Activated T-cell treated with anti-CD3 and anti-CD28 coated beads, Interleukin-2, amount 50 U/mL, for 48 hours (primary cell): ENCODE results near the gene ESPNL.

Source experiments
- DNase-seq, 2 experiments: peaks; one replicate each; pipeline ENCODE4 v3.0.0-alpha.2; 2020

The ESPNL gene

DNA sequence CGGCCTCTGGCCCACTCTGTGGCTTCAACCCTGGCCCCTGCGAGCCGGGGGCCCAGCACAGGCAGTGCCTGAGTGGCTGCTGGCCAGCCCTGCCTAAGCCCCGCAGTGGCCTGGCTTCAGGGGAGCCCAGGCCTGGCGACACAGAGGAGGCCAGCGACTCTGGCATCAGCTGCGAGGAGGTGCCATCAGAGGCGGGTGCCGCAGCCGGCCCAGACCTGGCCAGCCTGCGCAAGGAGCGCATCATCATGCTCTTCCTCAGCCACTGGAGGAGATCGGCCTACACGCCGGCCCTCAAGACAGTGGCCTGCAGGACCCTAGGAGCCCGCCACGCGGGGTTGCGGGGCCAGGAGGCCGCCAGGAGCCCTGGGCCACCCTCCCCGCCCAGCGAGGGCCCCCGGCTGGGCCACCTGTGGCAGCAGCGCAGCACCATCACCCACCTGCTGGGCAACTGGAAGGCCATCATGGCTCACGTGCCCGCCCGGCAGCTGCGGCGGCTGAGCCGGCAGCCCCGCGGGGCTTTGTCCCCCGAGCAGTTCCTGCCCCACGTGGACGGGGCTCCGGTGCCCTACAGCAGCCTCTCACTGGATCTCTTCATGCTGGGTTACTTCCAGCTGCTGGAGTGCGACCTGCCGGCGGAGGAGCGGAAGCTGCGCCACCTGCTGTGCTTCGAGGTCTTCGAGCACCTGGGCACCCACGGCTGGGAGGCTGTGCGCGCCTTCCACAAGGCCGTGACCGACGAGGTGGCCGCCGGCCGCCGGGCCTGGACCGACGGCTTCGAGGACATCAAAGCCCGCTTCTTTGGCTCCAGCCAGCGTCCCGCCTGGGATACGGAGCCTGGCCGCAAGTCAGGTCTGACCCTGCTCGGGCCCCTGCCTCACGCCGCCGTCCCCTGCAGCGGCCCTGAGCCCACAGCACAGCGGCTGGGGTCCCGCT lies 30.8 kb downstream of the ESPNL start:
- DNase-seq, result no peak

DNA sequence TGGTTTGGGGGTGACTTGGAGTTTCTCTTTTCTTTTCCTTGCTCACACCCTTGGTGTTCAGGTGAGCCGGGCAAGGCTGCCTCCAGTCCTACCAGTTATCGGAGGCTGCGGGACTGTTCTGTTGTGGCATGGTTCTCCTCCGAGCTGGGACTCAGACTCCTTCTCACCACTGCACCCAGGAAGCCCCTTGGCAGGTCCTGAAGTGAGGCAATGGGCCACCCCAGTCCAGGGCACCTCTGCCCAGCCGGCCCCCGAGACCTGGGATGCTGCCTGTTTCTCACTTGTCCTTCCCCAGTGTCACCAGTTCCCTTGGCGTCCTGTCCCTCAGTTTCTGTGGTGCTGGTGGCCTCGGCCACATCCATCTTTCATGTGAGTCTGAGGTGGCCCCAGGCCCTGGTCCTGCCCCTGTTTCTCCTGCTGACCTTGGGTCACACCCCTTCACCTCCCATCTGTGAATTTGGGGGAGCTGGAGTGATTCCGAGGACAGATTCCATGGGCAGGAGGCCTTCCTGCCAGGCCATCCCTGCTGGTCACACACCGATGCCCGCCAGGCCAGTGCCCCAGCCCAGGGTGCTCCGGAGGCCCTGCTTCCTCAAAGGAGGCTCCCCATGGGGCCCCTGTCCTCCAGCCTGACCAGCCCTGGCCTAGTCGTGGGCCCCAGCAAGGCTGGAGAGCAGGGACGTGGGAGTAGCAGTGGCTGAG lies 31.8 kb downstream of the ESPNL start:
- no peak for DNase-seq

DNA sequence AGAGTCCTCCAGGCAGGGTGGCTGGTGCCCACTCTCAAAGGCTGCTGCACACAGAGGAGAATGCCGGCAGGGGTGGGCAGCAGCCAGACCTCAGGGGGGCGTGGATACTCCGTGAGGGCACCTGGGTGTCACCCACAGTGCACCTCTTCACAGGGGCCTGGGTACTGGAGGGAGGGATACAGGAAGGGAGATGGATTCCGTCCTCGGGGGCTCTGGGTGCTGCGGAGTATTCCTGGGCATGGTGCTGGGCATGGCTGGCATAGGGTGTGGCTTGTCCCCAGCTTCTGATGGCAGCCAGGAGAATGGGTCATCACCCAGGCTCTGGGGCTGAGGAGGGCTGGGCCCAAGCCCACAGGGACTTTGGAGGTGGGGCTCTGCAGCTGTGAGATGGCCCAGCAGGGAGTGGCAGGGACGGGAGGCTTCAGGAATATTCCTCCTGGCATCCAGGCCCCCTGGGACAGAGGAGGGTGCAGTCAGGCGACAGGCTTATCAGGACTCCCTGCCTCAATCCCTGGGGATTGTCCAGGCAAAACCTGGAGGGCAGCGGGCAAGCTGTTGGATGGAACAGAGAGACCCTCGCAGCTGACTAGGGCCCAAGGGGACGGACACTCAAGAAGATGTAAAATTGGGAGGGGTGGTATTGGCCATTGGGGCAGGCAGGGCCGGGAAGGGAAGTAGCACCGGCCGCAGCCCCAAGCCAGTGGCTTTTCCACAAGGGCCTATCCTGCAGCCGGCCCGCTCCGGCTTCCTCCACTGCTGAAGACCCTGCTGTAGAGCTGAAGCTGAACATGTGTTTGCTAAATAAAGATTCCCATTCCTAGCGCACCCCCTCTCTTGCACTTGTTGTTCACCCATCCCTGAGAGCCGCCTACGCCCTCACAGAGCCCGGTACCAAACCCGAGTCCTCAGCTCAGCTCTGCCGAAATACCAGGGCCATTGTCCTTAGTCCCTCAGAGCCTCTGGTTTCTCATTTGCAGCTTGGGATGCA lies 32.6 kb downstream of the ESPNL start:
- DNase-seq, result no peak

DNA sequence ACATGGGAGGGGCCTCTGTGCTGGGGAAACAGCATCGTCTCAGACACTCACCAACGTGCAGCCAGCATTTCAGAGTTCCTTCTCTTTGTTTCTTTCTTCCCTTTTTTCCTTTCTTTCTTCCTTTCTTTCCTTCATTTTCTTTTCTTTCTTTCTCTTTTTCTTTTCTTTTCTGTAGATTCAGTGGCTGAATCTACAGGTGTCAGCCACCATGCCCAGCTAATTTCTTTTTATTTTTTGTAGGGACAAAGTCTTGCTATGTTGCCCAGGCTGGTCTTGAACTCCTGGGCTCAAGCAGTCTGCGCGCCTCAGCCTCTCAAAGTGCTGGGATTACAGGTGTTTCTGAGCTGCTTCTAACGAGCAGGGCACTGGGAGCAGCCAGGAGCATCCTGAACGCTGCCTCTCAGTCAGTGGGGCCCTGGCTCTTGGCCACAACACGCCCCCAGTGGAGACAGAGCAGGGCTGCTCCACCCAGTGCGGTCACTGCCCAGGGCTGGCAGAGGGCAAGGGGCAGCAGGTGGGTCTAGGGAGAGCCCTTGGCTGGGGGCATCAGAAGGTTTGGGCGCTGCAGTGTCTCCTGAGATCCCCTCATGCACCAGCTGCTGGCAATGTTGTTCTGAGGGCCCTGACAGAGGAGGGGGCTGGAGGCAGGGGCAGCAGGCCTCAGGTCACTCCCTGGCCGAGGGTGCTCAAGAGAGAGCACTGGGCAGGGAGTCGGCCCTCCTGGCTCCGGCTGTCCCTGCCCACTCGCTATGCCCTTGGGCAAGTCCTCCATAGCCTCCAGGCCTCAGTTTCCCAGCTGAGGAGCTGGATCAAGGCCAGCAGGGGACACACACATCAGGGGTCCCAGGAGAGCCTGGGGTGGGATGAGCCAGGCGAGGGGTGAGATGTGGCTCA lies 33.6 kb downstream of the ESPNL start:
- DNase-seq, result no peak

DNA sequence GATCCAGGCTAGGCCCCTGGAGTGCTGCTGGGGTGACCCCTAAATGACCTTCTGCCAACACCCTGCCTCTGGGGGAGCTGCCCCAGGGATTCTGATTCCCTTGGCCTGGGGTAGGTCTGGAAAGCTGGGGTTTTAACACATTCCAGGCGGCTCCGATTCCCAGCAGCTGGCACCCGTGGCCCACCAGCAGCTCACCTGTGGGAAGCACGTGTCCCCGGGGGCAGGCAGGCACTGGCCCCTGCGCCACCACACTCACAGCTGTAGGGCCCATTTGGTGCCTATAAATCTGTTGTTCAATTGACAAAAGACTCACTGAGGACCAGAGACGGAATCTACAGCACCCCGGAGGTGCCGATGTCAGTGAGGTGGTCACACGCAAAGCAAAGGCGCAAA lies 34.2 kb downstream of the ESPNL start:
- no peak for DNase-seq

DNA sequence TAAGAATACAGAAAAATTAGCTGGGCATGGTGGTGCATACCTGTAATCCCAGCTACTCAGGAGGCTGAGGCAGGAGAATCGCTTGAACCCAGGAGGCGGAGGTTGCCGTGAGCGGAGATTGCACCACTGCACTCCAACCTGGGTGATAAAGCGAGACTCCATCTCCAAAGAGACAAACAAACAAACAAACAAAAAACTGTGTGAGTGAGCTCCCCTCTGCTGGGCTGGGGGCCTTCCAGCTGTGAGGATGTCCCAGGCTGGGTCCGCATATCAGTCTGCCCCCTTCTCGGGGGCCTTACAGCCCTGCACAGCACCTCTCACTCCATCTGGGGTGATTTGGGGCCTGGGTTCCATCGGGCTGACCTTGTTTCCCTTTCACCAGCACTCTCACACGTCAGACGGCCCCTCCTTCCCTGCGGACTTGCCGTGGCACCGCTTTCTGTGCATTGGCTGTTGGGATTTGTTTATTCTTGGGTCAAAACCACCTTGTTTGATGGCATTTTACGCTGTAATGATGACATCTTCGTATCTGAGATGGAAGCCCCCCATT lies 35.5 kb downstream of the ESPNL start:
- no peak for DNase-seq

DNA sequence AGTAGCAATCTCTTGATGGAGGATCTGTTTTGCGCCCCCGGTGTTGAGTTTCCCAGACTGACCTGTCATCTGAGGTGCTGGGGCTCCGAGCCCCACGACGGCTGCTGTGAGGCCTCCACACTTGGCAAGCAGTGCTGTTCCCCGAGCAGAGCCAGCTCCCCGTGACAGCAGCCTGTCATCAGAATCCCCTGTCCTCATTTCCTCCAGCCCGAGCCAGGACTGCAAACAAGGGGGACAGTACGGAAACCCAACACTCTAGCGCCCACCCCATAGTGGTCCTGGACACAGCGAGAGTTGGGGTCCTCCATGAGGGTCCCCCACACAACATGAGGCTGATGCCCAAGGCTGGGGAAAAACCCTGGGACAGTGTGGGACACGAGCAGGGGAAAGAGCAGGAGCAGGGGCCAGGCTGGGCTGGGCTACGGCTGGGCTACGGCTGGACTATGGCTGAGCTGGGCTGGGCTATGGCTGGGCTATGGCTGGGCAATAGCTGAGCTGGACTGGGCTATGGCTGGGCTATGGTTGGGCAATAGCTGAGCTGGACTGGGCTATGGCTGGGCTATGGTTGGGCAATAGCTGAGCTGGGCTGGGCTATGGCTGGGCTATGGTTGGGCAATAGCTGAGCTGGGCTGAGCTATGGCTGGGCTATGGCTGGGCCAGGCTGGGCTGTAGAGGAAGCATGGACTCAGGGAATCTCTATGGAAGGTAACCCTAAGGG lies 36.8 kb downstream of the ESPNL start:
- no peak for DNase-seq

DNA sequence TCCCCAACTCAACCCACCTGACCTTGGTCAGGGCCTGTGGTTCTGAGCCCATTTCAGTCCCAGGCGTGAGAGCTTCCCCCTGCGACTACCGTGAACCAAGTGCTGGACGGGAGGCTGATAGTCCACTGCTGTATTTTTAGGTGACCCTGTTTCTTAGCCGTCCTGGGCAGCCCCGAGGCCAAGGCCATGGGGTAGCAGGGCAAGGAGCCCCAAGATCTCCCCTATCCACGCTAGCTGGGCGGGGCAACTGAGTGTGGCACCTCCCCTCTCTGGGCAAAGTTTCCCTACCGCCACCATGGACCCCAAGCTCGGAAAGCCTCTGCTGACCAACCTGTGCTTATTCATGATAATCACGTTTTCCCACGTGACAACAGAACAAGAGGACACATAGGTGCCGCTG lies 37.7 kb downstream of the ESPNL start:
- DNase-seq, result no peak

DNA sequence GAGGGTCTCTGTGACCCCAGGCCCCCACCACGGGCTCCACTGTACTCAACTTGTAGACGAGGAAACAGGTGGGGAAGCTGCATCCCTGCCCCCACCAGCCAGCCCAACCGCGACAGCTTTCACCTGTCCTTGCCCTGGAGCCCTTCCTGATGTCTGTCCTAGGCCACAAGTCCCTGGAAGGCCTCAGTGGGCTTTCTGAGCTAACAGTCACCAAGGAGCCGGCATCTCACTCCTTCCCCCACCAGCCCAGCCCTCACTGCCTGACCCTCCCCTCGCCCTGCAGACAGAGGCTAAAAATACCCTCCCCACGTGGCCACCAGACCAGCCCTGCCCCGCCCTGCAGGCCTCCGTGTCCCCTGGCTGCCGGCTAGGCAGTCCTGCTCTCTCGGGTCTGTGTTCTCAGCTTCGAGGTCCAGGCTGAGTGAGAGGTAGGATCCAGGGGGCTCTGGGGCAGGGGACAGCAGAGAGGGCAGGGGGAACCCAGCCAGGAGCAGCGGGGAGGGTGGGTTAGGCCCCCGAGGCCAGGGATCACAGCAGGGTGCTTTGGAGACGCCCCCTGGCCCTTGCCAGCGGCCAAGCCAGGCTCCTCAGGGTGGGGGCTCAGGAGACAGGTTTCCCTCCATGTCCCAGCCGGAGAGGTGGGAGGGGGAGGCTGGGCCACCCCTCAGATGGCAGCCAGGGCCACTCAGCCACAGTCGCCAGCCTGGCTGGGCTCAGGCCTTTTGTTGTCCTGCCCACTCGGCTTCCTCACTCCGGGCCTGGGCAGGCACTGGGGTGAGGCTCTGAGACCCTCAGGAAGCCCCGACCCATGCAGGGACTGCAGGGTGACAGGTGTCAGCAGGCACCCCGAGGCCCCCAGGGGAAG lies 38.4 kb downstream of the ESPNL start, which contains the start of gene KLHL30:
Gene KLHL30 (plus strand): TSS at position 338 of the 865 bp plus-strand sequence. CDS start 2,087 bp downstream, outside the sequence.
- DNase-seq, result no peak

DNA sequence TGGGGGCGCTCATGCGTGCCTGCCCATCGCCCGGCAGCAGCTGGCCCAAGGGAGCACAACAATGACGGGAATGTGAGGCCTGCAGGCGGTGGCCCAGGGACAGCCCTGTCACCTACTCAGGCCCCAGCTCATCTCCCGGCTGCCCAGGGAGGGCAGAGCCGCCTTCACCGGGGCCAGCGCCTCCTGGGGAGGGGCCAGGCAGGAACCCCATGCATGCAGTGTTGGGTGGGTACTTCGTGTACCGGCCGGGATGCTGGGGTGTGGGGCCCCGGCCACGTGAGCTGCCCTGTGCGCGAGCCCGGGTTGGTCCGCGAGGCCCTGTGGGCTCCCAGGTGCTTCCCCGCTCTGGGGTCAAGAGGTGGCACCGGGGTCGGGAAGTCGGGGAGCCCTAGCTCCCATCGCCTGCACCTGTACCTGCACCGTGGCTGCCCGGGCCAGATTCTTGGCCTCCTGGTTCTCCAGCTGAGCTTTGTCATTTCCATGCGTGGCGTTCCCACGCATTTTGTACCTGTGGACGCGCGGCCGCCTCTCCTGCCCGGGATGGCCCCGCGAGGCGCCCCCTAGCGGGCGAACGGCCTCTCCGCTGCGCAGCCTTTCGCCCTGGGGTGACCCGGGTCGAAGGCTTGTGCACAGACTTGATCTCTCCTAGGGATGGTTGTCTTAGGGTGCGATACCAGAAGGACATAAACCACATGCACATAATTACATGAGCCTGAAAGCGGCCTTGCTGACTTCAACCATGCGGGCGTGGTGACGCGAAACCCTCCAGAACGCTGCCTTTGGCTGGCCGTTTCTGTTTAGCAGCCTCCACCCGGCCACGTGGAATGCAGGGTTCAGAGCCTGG lies 39.3 kb downstream of the ESPNL start:
- DNase-seq, result peak; percentile 59 to 64

DNA sequence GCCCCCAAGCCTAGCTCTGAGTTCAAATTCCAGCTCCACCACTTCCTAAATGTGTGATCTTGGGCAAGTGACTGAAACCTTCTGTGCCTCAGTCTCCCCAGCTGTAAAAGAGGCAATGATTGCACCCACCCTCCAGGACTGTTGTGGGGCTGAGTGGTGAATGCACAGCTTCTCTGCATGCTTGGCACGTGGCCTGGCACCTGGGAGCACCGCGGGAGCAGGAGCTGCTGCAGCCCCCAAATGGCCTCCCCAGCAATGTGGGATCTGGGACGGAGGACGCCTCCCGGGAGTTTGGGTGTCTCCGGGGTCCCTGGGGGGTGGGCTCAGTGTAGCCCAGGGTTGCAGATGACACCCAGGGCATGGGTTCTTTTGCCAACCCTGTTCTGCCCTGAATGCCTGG lies 39.9 kb downstream of the ESPNL start:
- no peak for DNase-seq

DNA sequence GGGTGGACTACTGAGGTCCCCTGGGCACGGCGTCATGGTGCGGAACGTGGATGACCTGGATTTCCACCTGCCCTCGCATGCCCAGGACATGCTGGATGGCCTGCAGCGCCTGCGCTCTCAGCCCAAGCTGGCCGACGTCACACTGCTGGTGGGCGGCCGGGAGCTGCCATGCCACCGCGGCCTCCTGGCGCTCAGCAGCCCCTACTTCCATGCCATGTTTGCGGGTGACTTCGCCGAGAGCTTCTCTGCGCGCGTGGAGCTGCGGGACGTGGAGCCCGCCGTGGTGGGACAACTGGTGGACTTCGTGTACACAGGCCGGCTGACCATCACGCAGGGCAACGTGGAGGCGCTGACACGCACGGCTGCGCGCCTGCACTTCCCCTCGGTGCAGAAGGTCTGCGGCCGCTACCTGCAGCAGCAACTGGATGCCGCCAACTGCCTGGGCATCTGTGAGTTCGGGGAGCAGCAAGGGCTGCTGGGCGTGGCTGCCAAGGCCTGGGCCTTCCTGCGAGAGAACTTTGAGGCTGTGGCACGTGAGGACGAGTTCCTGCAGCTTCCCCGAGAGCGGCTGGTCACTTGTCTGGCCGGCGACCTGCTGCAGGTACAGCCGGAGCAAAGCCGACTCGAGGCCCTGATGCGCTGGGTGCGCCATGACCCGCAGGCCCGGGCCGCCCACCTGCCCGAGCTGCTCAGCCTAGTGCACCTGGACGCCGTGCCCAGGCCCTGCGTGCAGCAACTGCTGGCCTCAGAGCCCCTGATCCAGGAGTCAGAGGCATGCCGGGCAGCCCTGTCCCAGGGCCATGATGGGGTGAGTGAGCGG lies 40.8 kb downstream of the ESPNL start:
- no peak for DNase-seq

DNA sequence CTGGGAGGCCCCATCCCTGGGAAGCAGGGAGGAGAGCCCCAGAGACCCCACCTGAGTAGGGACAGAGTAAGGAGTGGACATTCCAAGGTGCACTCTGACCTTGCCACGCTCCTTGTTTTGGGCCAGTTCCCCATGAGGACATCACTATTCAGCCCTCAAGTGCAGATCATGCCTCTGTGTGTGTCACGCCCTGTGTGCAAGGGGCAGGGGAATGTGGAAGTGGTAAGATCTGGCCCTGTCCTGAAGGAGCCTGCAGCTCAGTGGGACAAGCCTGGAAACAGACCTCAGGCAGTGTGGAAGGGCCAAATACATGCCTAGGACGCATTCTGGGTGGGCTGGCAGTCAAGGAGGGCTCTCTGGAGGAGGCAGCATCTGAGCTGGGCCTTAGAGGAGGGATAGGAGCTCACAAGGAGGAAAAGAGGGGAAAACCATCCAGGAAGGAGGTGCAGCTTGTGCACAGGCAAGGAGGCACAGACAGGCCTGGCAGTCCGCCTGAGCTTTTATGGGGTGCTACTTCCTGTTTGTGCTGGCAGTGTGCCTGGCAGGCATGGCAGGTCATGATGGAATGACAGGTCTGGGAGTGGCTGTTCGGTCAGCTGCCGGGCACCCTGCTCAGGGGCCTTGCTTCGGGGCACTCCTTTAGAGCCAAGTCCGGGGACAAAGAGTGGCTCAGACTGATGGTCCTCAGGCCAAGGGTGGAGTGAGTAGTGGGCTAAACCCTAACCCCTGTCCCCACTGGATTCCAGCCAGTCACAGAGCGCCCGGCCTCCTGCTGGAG lies 41.6 kb downstream of the ESPNL start:
- no peak for DNase-seq

DNA sequence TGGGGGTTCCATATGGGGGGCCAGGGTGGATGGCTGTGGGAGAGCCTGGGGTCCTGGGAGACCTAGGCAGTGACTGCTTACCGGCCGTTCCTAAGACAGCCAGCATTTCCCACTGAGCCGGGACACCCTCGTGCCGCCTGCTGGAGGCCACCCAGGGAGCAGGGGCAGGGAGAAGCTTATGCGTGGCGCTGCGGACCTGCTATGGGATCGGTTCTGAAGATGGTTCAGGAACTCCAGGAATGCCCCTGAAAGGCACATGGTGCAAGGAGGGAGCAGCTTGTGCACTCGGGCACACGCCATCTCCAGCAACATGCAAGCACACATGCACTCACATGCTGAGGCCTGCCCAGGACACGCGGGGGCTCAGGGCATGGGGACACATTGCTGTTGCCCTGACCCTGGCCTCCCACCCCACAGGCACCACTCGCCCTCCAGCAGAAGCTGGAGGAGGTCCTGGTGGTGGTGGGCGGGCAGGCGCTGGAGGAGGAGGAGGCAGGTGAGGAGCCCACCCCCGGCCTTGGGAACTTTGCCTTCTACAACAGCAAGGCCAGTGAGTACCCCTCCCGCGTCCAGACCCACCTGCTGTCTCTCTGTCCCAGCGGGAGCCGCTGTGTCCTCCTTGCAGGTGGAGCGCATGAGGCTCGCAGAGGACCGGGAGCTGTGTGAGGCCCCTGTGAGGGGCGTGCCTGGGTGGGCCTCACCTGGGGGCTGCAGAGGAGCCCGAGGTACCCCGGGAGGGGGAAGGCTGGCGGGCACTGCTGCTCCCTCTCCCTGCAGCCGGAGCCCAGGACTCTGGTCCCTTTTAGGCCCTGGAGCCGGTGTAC lies 42.5 kb downstream of the ESPNL start:
- no peak for DNase-seq

DNA sequence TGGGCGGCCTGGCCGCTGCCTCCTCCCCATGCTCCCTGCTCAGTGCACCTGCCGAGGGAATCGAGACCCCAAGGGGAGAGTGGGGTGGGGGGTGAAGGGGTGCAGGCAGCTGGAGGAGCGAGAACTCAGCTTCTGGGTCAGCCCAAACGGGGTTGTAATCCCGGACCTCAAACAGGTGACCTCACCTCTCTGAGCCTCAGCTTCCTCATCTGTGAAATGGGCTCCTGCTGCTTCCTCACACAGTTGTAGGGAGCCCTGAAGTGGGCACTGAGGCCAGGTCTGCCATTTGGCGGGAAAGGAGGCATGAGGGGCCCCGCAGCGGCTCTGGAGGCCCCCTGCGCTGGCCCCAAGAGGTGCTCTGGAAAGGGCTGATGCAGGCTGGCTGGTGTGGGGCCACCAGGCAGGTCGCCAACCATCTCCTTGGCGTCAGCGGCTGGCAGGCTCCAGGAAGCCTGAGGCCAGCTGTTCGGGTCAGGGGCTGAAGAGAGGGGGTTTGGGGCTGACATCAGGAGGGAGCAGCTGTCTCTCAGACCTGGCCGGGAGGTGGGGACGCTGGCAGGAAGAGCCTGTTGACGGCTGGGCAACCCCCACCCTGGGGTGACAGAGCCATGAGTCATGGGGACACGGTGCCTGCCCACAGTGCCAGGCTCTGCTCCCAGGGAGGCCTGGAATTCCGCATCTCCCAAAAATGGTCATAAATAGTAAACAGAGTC lies 43.3 kb downstream of the ESPNL start:
- DNase-seq, result peak in 1 of 2 experiments; percentile 46
